GM23338 (cell line): ENCODE results near the gene GPR141. TPM values are rescaled to one million over a fixed set of nuclear protein-coding genes. Genes with fewer than 3 reads are reported as not detected.

Experiments used
- ATAC-seq: fragments of 200-7000 bp; cut with Tn5 transposase; 3 replicates; pipeline ENCODE4 v1.9.1; 2020
- DNase-seq: peaks from one replicate; pipeline ENCODE4 v3.0.0-alpha.2; 2015; ENCODE audit warnings: low spot score
- H2AFZ ChIP-seq: fragments of 200-600 bp; sonication (generic); 2 replicates; pipeline ENCODE4 v1.8.0; 2016; ENCODE audit warnings: antibody characterized with exemption, mild to moderate bottlenecking, moderate library complexity
- H3F3A ChIP-seq: fragments of 200-600 bp; sonication (generic); replicated peaks from 2 replicates; pipeline ENCODE4 v1.8.0; 2017; ENCODE audit warnings: antibody characterized with exemption, mixed run types, low read depth
- H3K27ac ChIP-seq: fragments of 200-600 bp; sonication (generic); 2 replicates; pipeline ENCODE4 v1.6.1; 2016; ENCODE audit warnings: low read depth
- H3K27me3 ChIP-seq: fragments of 200-600 bp; sonication (generic); 2 replicates; pipeline ENCODE4 v1.8.0; 2016; ENCODE audit warnings: mild to moderate bottlenecking, mixed run types, moderate library complexity; ENCODE audit not compliant: insufficient read depth
- H3K36me3 ChIP-seq: fragments of 200-600 bp; sonication (generic); 2 replicates; pipeline ENCODE4 v1.8.0; 2016; ENCODE audit warnings: mild to moderate bottlenecking; ENCODE audit not compliant: insufficient read depth
- H3K4me1 ChIP-seq: fragments of 200-600 bp; sonication (generic); 2 replicates; pipeline ENCODE4 v1.8.0; 2016; ENCODE audit warnings: mild to moderate bottlenecking, moderate library complexity; ENCODE audit not compliant: insufficient read depth
- H3K4me2 ChIP-seq: fragments of 200-600 bp; sonication (generic); 2 replicates; pipeline ENCODE4 v1.7.1; 2017; ENCODE audit warnings: mixed run types
- H3K4me3 ChIP-seq: fragments of 200-600 bp; sonication (generic); 2 replicates; pipeline ENCODE4 v1.6.1; 2016; ENCODE audit warnings: mixed run types
- H3K79me2 ChIP-seq: fragments of 200-600 bp; sonication (generic); replicated peaks from 2 replicates; pipeline ENCODE4 v1.8.0; 2017; ENCODE audit warnings: mild to moderate bottlenecking; ENCODE audit not compliant: insufficient read depth
- H3K9me2 ChIP-seq: fragments of 200-600 bp; sonication (generic); 2 replicates; pipeline ENCODE4 v1.8.0; 2017; ENCODE audit not compliant: insufficient read depth
- H4K20me1 ChIP-seq: fragments of 200-600 bp; sonication (generic); replicated peaks from 2 replicates; pipeline ENCODE4 v1.8.0; 2017; ENCODE audit warnings: mild to moderate bottlenecking; ENCODE audit not compliant: insufficient read depth
- H3K27ac Mint-ChIP-seq: 2 replicates; pipeline ENCODE4 v1.8.0; 2020; ENCODE audit warnings: inconsistent platforms, mild to moderate bottlenecking, moderate library complexity, mixed read lengths
- H3K27me3 Mint-ChIP-seq: 3 replicates; pipeline ENCODE4 v1.8.0; 2022; ENCODE audit warnings: low read depth, mild to moderate bottlenecking, moderate library complexity, mixed read lengths, inconsistent platforms; ENCODE audit not compliant: insufficient read depth, poor library complexity
- H3K36me3 Mint-ChIP-seq: 3 replicates; pipeline ENCODE4 v1.8.0; 2021; ENCODE audit warnings: low read depth, mild to moderate bottlenecking, inconsistent platforms, moderate library complexity, mixed read lengths
- H3K4me1 Mint-ChIP-seq: 3 replicates; pipeline ENCODE4 v1.8.0; 2020; ENCODE audit warnings: mild to moderate bottlenecking, inconsistent platforms, mixed read lengths
- H3K4me3 Mint-ChIP-seq: 3 replicates; pipeline ENCODE4 v1.8.0; 2021; ENCODE audit warnings: moderate library complexity, mild to moderate bottlenecking, inconsistent platforms, mixed read lengths
- H3K9me3 Mint-ChIP-seq: 3 replicates; pipeline ENCODE4 v1.8.0; 2020; ENCODE audit warnings: moderate library complexity, mild to moderate bottlenecking, inconsistent platforms, mixed read lengths
- CTCF ChIP-seq, 2 experiments: fragments of 200-600 bp in 1 of 2; sonication (generic) in 1 of 2; conservative IDR thresholded peaks; 2 replicates each; pipeline versions ENCODE4 v1.5.1 to v1.6.1; 2016 to 2017; ENCODE audit warnings: antibody characterized with exemption in 2 of 2, low read depth in 2 of 2, mild to moderate bottlenecking in 2 of 2, moderate library complexity in 1 of 2
- ETS1 ChIP-seq: IDR thresholded peaks from 2 replicates; pipeline ENCODE4 v1.6.1; 2016; ENCODE audit warnings: antibody characterized with exemption
- EZH2 ChIP-seq: fragments of 200-600 bp; sonication (generic); IDR thresholded peaks from one replicate; pipeline ENCODE4 v1.8.0; 2017; ENCODE audit warnings: antibody characterized with exemption, mild to moderate bottlenecking, low read depth; ENCODE audit not compliant: unreplicated experiment
- EZH2phosphoT487 ChIP-seq: fragments of 200-600 bp; sonication (generic); IDR thresholded peaks from one replicate; pipeline ENCODE4 v1.8.1; 2018; ENCODE audit warnings: antibody characterized with exemption; ENCODE audit not compliant: unreplicated experiment
- NANOG ChIP-seq: IDR thresholded peaks from 2 replicates; pipeline ENCODE4 v1.6.1; 2016; ENCODE audit warnings: antibody characterized with exemption, borderline replicate concordance
- REST ChIP-seq: IDR thresholded peaks from one replicate; pipeline ENCODE4 v1.6.1; 2018; ENCODE audit warnings: antibody characterized with exemption; ENCODE audit not compliant: unreplicated experiment
- STAT1 ChIP-seq: IDR thresholded peaks from one replicate; pipeline ENCODE4 v1.6.1; 2016; ENCODE audit warnings: antibody characterized with exemption; ENCODE audit not compliant: unreplicated experiment
- polyA plus RNA-seq: library from polyadenylated mRNA; unstranded; fragments of >200 nt; fragmentation: Nextera tagmentation; extraction: Ambion mirVana; gene quantifications from 2 replicates; pipeline ENCODE4 v1.2.1, GENCODE V29; 2016
- total RNA-seq: library from RNA; depleted of rRNA; stranded (reverse); fragments of >200 nt; shearing (Covaris generic); gene quantifications from 2 replicates; pipeline ENCODE4 v1.2.3, GENCODE V29; 2014

The GPR141 gene
- total and polyA plus RNA-seq, 2 experiments from 2014 or later = 0.80 TPM; not detected in 1

DNA sequence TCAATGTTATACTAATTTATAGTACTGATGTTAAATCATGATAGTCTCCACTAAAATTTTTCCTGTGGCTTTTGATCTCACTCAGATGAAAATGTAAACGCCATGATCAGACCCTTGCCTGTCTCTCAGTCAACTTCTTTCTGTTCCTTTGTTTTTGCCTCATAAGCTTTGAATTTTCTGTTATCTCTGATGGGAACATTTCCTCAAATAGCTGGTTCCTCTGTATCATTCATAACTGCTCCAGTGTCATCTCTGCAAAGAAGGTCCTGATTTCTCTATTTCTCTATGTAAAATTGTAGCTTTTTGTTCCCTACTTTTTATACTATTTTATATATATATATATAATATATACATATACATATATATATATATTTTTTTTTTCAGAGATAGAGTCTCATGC is 67.5 kb downstream of the GPR141 start:
- H3K4me1 ChIP-seq = no peaks in the 10 kb centered on the region
- no peaks in the 10 kb centered on the region for H3F3A ChIP-seq
- no peaks in the 10 kb centered on the region for H4K20me1 ChIP-seq
- no peak for TF ChIP-seq STAT1
- H3K4me3 ChIP-seq = no peak overlapping the region
- H2AFZ ChIP-seq = no peak overlapping the region
- Mint-ChIP-seq H3K9me3 (no peaks in the 10 kb centered on the region), H3K36me3 (no peaks in the 10 kb centered on the region), H3K27me3 (no peaks in the 10 kb centered on the region), H3K4me3 (no peak overlapping the region), H3K4me1 (no peaks in the 10 kb centered on the region), H3K27ac (no peak overlapping the region)
- no peaks in the 10 kb centered on the region for H3K36me3 ChIP-seq
- no peak overlapping the region for H3K27ac ChIP-seq
- no peak overlapping the region for H3K4me2 ChIP-seq
- DNase-seq = no peak
- no peaks in the 10 kb centered on the region for H3K79me2 ChIP-seq
- no peak for ATAC-seq
- no peaks in the 10 kb centered on the region for H3K27me3 ChIP-seq
- H3K9me2 ChIP-seq = no peaks in the 10 kb centered on the region

GRCh38 chr7:37753398-37754050 is 70.0 kb downstream of the GPR141 start:
- Histone ChIP-seq H3K27me3 (no peaks in the 10 kb centered on the region), H3K36me3 (no peaks in the 10 kb centered on the region), H3K4me2 (no peak overlapping the region), H3K4me3 (no peak overlapping the region), H2AFZ (no peak overlapping the region), H4K20me1 (no peaks in the 10 kb centered on the region), H3K9me2 (no peaks in the 10 kb centered on the region), H3K27ac (no peak overlapping the region), H3F3A (no peaks in the 10 kb centered on the region), H3K4me1 (no peaks in the 10 kb centered on the region), H3K79me2 (no peaks in the 10 kb centered on the region)
- H3K27ac Mint-ChIP-seq = no peak overlapping the region
- H3K36me3 Mint-ChIP-seq = no peaks in the 10 kb centered on the region
- DNase-seq = no peak
- no peak overlapping the region for H3K4me3 Mint-ChIP-seq
- ATAC-seq = no peak
- H3K4me1 Mint-ChIP-seq = peaks cover 3% of the 10 kb centered on the region; the same call in 1 of the 3 replicates
- no peaks in the 10 kb centered on the region for H3K27me3 Mint-ChIP-seq
- no peak for TF ChIP-seq REST
- TF ChIP-seq STAT1 = no peak
- TF ChIP-seq NANOG = no peak
- TF ChIP-seq EZH2phosphoT487 = no peak
- TF ChIP-seq CTCF (conservative IDR thresholded peaks at IDR 0.05; ENCODE audit: low read depth in 2 of 2) = no peak
- TF ChIP-seq ETS1 = no peak
- no peak for TF ChIP-seq EZH2
- no peaks in the 10 kb centered on the region for H3K9me3 Mint-ChIP-seq
